GM13976 (cell line): ENCODE results near the gene VPS45.
A peak's percentile ranks its signal among the peaks of the same experiment; 100 is the strongest.
"Not testable (repeated sequence)": the region's sequence is repeated elsewhere in the genome, so short reads cannot be mapped to it uniquely, and the experiment has no call there.

ENCODE experiments used
- DNase-seq: peaks from one replicate; pipeline ENCODE4 v3.0.0; 2012; ENCODE audit warnings: low spot score
- CTCF ChIP-seq: IDR thresholded peaks from 2 replicates; pipeline ENCODE4 v1.5.1; 2012; ENCODE audit warnings: borderline replicate concordance, mild to moderate bottlenecking; ENCODE audit not compliant: insufficient read depth; ENCODE audit errors: extremely low read depth, missing control alignments, control extremely low read depth
- in situ Hi-C: fragments of 300-500 bp; cut with MboI; formaldehyde crosslinking; loops from one replicate; pipeline ENCODE4 v1.12.0; 2022; ENCODE audit warnings: low sequenced_read_pairs, mixed read lengths, inconsistent platforms; ENCODE audit not compliant: unreplicated experiment

VPS45 gene

GRCh38 chr1:150138044-150138443 is 70.5 kb downstream of the VPS45 start:
- no peak for TF ChIP-seq CTCF
- in situ Hi-C loops: no loop called here
- DNase-seq: no peak

GRCh38 chr1:150141452-150141851 is 73.9 kb downstream of the VPS45 start:
- in situ Hi-C loops: no loop called here
- no peak for TF ChIP-seq CTCF
- DNase-seq: peak; percentile 38

- in situ Hi-C loops: no loop called here
Measured at GRCh38 chr1:150142083-150142482, 74.5 kb downstream of the VPS45 start.

GRCh38 chr1:150144606-150145005 is 77.0 kb downstream of the VPS45 start:
- in situ Hi-C loops: no loop called here
- no peak for TF ChIP-seq CTCF
- no peak for DNase-seq

More at GRCh38 chr1:150142083-150142482, 74.5 kb downstream of the VPS45 start:
- no peak for DNase-seq
- TF ChIP-seq CTCF: no peak

GRCh38 chr1:150146016-150146415 is 78.4 kb downstream of the VPS45 start:
- in situ Hi-C loops, DNase-seq: not testable (repeated sequence)

GRCh38 chr1:150146849-150147542 is 79.4 kb downstream of the VPS45 start:
- in situ Hi-C loops: no loop called here

More at GRCh38 chr1:150146849-150147542, 79.4 kb downstream of the VPS45 start:
- no peak for TF ChIP-seq CTCF
- no peak for DNase-seq
